ENCODE measurements around the gene GAPVD1.
"Not testable (repeated sequence)": the region's sequence is repeated elsewhere in the genome, so short reads cannot be mapped to it uniquely, and the experiment has no call there.

GAPVD1 gene

GRCh38 chr9:125255781-125256391 lies 5.7 kb upstream of the GAPVD1 start:
- DNase-seq: no peak

- no peak for DNase-seq
Observed at GRCh38 chr9:125258160-125258785, 3.4 kb upstream of the GAPVD1 start.

GRCh38 chr9:125258832-125259534 lies 2.6 kb upstream of the GAPVD1 start:
- no peak for DNase-seq

- DNase-seq: no peak
Observed at GRCh38 chr9:125260561-125260960, 1.1 kb upstream of the GAPVD1 start.

GRCh38 chr9:125262294-125262991 lies 817 bp downstream of the GAPVD1 start:
- no peak for DNase-seq

GRCh38 chr9:125264068-125264467 lies 2.4 kb downstream of the GAPVD1 start:
- DNase-seq: not testable (repeated sequence)

GRCh38 chr9:125268394-125269013 lies 6.9 kb downstream of the GAPVD1 start:
- DNase-seq: no peak

- no peak for DNase-seq
Observed at GRCh38 chr9:125269014-125269397, 7.4 kb downstream of the GAPVD1 start.

- no peak for DNase-seq
Observed at GRCh38 chr9:125271081-125271480, 9.5 kb downstream of the GAPVD1 start.

- DNase-seq: no peak
Observed at GRCh38 chr9:125272697-125273096, 11.1 kb downstream of the GAPVD1 start.

- DNase-seq: no peak
Observed at GRCh38 chr9:125276771-125277170, 15.1 kb downstream of the GAPVD1 start.

GRCh38 chr9:125277411-125277810 lies 15.8 kb downstream of the GAPVD1 start:
- no peak for DNase-seq

- DNase-seq: no peak
Observed at GRCh38 chr9:125280945-125281344, 19.3 kb downstream of the GAPVD1 start.

- no peak for DNase-seq
Observed at GRCh38 chr9:125284855-125285254, 23.2 kb downstream of the GAPVD1 start.

GRCh38 chr9:125286935-125287433 lies 25.4 kb downstream of the GAPVD1 start:
- not testable (repeated sequence) for DNase-seq

- no peak for DNase-seq
Observed at GRCh38 chr9:125293134-125293533, 31.5 kb downstream of the GAPVD1 start.

GRCh38 chr9:125295657-125296056 lies 34.0 kb downstream of the GAPVD1 start:
- no peak for DNase-seq

GRCh38 chr9:125296843-125297372 lies 35.3 kb downstream of the GAPVD1 start:
- no peak for DNase-seq

GRCh38 chr9:125297917-125298316 lies 36.3 kb downstream of the GAPVD1 start:
- no peak for DNase-seq

GRCh38 chr9:125302241-125302640 lies 40.6 kb downstream of the GAPVD1 start:
- DNase-seq: no peak

- DNase-seq: no peak
Observed at GRCh38 chr9:125304273-125304672, 42.6 kb downstream of the GAPVD1 start.

GRCh38 chr9:125312411-125312810 lies 50.8 kb downstream of the GAPVD1 start:
- DNase-seq: no peak

- not testable (repeated sequence) for DNase-seq
Observed at GRCh38 chr9:125316359-125316758, 54.7 kb downstream of the GAPVD1 start.

Data from hippocampal formation (tissue), 2 donors.